CD14-positive monocyte (primary cell): ENCODE results near the gene ACAA1. TPM values are rescaled to one million over a fixed set of nuclear protein-coding genes. Genes with fewer than 3 reads are reported as not detected.

Source experiments
- DNase-seq, 3 donors: peaks; one replicate each; pipeline ENCODE4 v3.0.0-alpha.2; 2011 to 2022
- H2AFZ ChIP-seq: 2 replicates; pipeline ENCODE4 v1.6.0; 2012; ENCODE audit warnings: mild to moderate bottlenecking, low read depth, low read length, inconsistent platforms; ENCODE audit not compliant: insufficient read depth, poor library complexity, severe bottlenecking
- H3K27ac ChIP-seq, 2 donors: 1 replicate in 1 of 2; 2 replicates in 1 of 2; pipeline ENCODE4 v1.5.1; 2012 to 2013; ENCODE audit warnings: low read length in 2 of 2, control low read depth in 1 of 2, inconsistent platforms in 1 of 2, low read depth in 1 of 2, mild to moderate bottlenecking in 1 of 2
- H3K27me3 ChIP-seq, 2 donors: one replicate each; pipeline versions ENCODE4 v1.6.0 to v1.6.1; 2011 to 2013; ENCODE audit warnings: low read length in 2 of 2; ENCODE audit not compliant: control insufficient read depth in 2 of 2, insufficient read depth in 2 of 2
- H3K36me3 ChIP-seq, 2 donors: replicated peaks in 1 of 2; 1 replicate in 1 of 2; 2 replicates in 1 of 2; pipeline versions ENCODE4 v1.5.1 to v1.6.1; 2012 to 2013; ENCODE audit warnings: low read length in 2 of 2, control low read depth in 1 of 2, inconsistent platforms in 1 of 2, mild to moderate bottlenecking in 1 of 2; ENCODE audit not compliant: insufficient read depth in 2 of 2, control insufficient read depth in 1 of 2
- H3K4me1 ChIP-seq, 2 donors: 1 replicate in 1 of 2; 2 replicates in 1 of 2; pipeline versions ENCODE4 v1.5.1 to v1.6.1; 2012 to 2013; ENCODE audit warnings: low read length in 2 of 2, control low read depth in 1 of 2, inconsistent platforms in 1 of 2, mild to moderate bottlenecking in 1 of 2, moderate library complexity in 1 of 2; ENCODE audit not compliant: insufficient read depth in 2 of 2, control insufficient read depth in 1 of 2
- H3K4me2 ChIP-seq: replicated peaks from 2 replicates; pipeline ENCODE3; 2012; ENCODE audit warnings: low read length, moderate library complexity, mild to moderate bottlenecking; ENCODE audit not compliant: poor library complexity, severe bottlenecking; ENCODE audit errors: extremely low read depth
- H3K4me3 ChIP-seq, 3 experiments: fragments of 200-600 bp in 1 of 3; sonication (generic) in 1 of 3; replicated peaks in 1 of 3; 1 replicate in 2 of 3; 2 replicates in 1 of 3; pipeline ENCODE4 v1.5.1; 2011 to 2013; ENCODE audit warnings: low read length in 3 of 3, mild to moderate bottlenecking in 3 of 3, control low read depth in 2 of 3, low read depth in 2 of 3, inconsistent platforms in 1 of 3, moderate library complexity in 1 of 3
- H3K79me2 ChIP-seq: 2 replicates; pipeline ENCODE4 v1.6.0; 2012; ENCODE audit warnings: mild to moderate bottlenecking, control low read depth, inconsistent platforms, low read length, moderate library complexity; ENCODE audit not compliant: insufficient read depth
- H3K9ac ChIP-seq: 2 replicates; pipeline ENCODE4 v1.6.0; 2017; ENCODE audit warnings: low read length, mild to moderate bottlenecking; ENCODE audit not compliant: insufficient read depth, poor library complexity, severe bottlenecking
- H3K9me3 ChIP-seq, 2 donors: replicated peaks in 1 of 2; 1 replicate in 1 of 2; 2 replicates in 1 of 2; pipeline versions ENCODE4 v1.5.1 to v1.6.1; 2012 to 2013; ENCODE audit warnings: low read length in 2 of 2, control low read depth in 1 of 2; ENCODE audit not compliant: control insufficient read depth in 1 of 2, insufficient read depth in 1 of 2
- H4K20me1 ChIP-seq: 2 replicates; pipeline ENCODE4 v1.6.0; 2012; ENCODE audit warnings: mild to moderate bottlenecking, low read length, control low read depth, moderate library complexity; ENCODE audit not compliant: insufficient read depth
- H3K27ac Mint-ChIP-seq, 7 donors: one replicate each; pipeline ENCODE4 v1.8.0; 2020; ENCODE audit warnings: mild to moderate bottlenecking in 7 of 7, mixed read lengths in 7 of 7, moderate library complexity in 6 of 7, inconsistent platforms in 2 of 7
- H3K27me3 Mint-ChIP-seq, 3 donors: one replicate each; pipeline ENCODE4 v1.8.0; 2021 to 2022; ENCODE audit warnings: low read depth in 3 of 3, mild to moderate bottlenecking in 3 of 3, mixed read lengths in 3 of 3, moderate library complexity in 3 of 3, inconsistent platforms in 1 of 3
- H3K36me3 Mint-ChIP-seq, 2 donors: one replicate each; pipeline ENCODE4 v1.8.0; 2020; ENCODE audit warnings: mixed read lengths in 2 of 2, inconsistent platforms in 1 of 2, mild to moderate bottlenecking in 1 of 2
- H3K4me1 Mint-ChIP-seq: one replicate; pipeline ENCODE4 v1.8.0; 2020; ENCODE audit warnings: mild to moderate bottlenecking, mixed read lengths
- H3K4me3 Mint-ChIP-seq, 2 donors: one replicate each; pipeline ENCODE4 v1.8.0; 2020; ENCODE audit warnings: mild to moderate bottlenecking in 2 of 2, mixed read lengths in 2 of 2, moderate library complexity in 1 of 2
- H3K9me3 Mint-ChIP-seq, 7 donors: one replicate each; pipeline ENCODE4 v1.8.0; 2020 to 2022; ENCODE audit warnings: mixed read lengths in 7 of 7, mild to moderate bottlenecking in 6 of 7, moderate library complexity in 6 of 7, inconsistent platforms in 2 of 7
- CTCF ChIP-seq: fragments of 200-600 bp; IDR thresholded peaks from one replicate; pipeline ENCODE4 v1.8.0; 2022; ENCODE audit warnings: antibody characterized with exemption, mild to moderate bottlenecking
- whole genome bisulfite sequencing: methylation state at CpG from one replicate; pipeline ENCODE4 v1.1.5; 2013; ENCODE audit warnings: missing lambda C conversion rate; ENCODE audit not compliant: insufficient coverage; 5-methylcytosine and 5-hydroxymethylcytosine counted together
- intact Hi-C, 2 donors: fragments of 100-400 bp; cut with micrococcal nuclease; formaldehyde crosslinking; loops; one replicate each; pipeline versions ENCODE4 v1.15.0 to v1.15.1; 2023
- polyA plus RNA-seq, 3 donors: library from polyadenylated mRNA; depleted of rRNA in 1 of 3; unstranded in 2 of 3; stranded (reverse) in 1 of 3; fragments of 300-500 nt in 2 of 3; fragments of >200 nt in 1 of 3; fragmentation: Illumina TruSeq in 2 of 3; gene quantifications; 1 replicate in 2 of 3; 2 replicates in 1 of 3; pipeline ENCODE4 v1.2.3, GENCODE V29; 2012 to 2021

The ACAA1 gene
- polyA plus RNA-seq, 3 donors: 123 to 268 (median 133) TPM

GRCh38 chr3:38177181-38177580, 40.3 kb upstream of the ACAA1 start:
- peaks cover 0 to 5% of the 10 kb centered on the region in 2 donors for H3K4me1 ChIP-seq
- H3K9me3 Mint-ChIP-seq: peaks cover 0 to 3% (median 0%) of the 10 kb centered on the region in 7 donors
- H3K36me3 Mint-ChIP-seq: peaks cover 29 to 44% of the 10 kb centered on the region in 2 donors
- no peak for TF ChIP-seq CTCF
- H3K4me3 Mint-ChIP-seq: peak overlapping the region in 1 of 2 donors; percentile 21
- H3K27me3 Mint-ChIP-seq: no peaks in the 10 kb centered on the region
- H3K27ac ChIP-seq: no peak overlapping the region
- H3K27me3 ChIP-seq: no peaks in the 10 kb centered on the region
- H3K4me1 Mint-ChIP-seq: peaks cover 24% of the 10 kb centered on the region
- H3K4me3 ChIP-seq: no peak overlapping the region
- no peaks in the 10 kb centered on the region for H3K9me3 ChIP-seq
- no peak overlapping the region for H3K4me2 ChIP-seq
- peak overlapping the region in 4 of 7 donors; percentile 1 to 33 (median 24) for H3K27ac Mint-ChIP-seq
- peaks cover 5 to 15% of the 10 kb centered on the region in 2 donors for H3K36me3 ChIP-seq
- no CpG with 5 or more reads among the region's 2 CpGs for WGBS
- intact Hi-C loops: no loop called here
- H3K79me2 ChIP-seq: peaks cover 98% of the 10 kb centered on the region
- no peak for DNase-seq
- H4K20me1 ChIP-seq: peaks cover 96% of the 10 kb centered on the region
- H2AFZ ChIP-seq: no peak overlapping the region
- no peak overlapping the region for H3K9ac ChIP-seq

- peaks cover 22 to 23% of the 10 kb centered on the region in 2 donors for H3K36me3 Mint-ChIP-seq
- Histone ChIP-seq H3K27me3 (no peaks in the 10 kb centered on the region), H3K79me2 (peaks cover 99% of the 10 kb centered on the region), H3K4me1 (peaks cover 0 to 5% of the 10 kb centered on the region in 2 donors), H3K4me3 (no peak overlapping the region), H3K9ac (no peak overlapping the region), H2AFZ (no peak overlapping the region), H3K36me3 (peaks cover 3% of the 10 kb centered on the region in 2 donors), H4K20me1 (peaks cover 98% of the 10 kb centered on the region), H3K27ac (no peak overlapping the region), H3K9me3 (no peaks in the 10 kb centered on the region), H3K4me2 (no peak overlapping the region)
- no peak overlapping the region for H3K4me3 Mint-ChIP-seq
- intact Hi-C loops: no loop called here
- peak overlapping the region in 3 of 7 donors; percentile 3 to 47 (median 12) for H3K27ac Mint-ChIP-seq
- TF ChIP-seq CTCF: no peak
- peaks cover 0 to 1% (median 0%) of the 10 kb centered on the region in 7 donors for H3K9me3 Mint-ChIP-seq
- peaks cover 39% of the 10 kb centered on the region for H3K4me1 Mint-ChIP-seq
- DNase-seq: no peak
- no peaks in the 10 kb centered on the region for H3K27me3 Mint-ChIP-seq
- WGBS: 100% methylated on average over 2 of the region's 5 CpGs
Measured at GRCh38 chr3:38173834-38174418, 37.0 kb upstream of the ACAA1 start.
